Measurements from ENCODE around the gene DRAXIN.

DRAXIN gene

GRCh38 chr1:11695861-11696260 is 4.4 kb downstream of the DRAXIN start:
- TF ChIP-seq CTCF (conservative IDR thresholded peaks at IDR 0.05; ENCODE audit: low read depth, low read length) = no peak
- no peak overlapping the region for H3K4me3 ChIP-seq (ENCODE audit: low read length)
- no peak for DNase-seq (ENCODE audit: low read depth)

DNA sequence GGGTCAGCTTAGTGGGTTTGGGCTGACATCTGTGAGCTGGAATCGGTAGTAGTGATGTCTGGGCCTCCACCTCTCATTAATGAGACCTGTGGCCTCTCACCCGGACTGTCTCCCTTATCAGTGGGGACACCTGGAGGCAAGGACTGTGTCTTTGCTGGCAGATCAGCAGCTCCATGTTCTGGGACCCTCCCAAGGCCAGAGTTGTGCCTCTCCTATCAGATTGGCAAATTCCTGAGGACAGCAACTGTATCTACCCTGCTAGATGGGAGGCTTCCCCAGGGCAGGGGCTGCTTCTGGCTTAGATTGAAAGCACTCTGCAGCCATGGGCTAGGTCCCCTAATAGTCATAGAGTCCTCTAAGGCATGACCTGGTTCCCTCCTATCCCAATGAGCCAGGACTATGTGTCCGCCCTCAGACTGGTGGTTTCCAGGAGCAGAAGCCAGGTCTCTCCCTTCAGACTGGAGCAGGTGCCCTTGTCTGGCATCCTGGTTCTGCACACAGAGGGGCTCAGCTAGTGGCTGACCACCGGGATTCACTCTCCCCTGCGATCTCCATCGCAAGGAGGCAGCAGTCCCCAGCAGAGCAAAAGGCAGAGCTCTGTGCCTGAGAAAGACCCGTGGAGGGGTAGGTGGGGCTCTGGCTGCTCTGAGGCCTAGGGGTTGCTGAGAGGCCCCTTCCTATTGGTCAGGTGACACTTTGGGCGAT is 5.8 kb downstream of the DRAXIN start:
- TF ChIP-seq CTCF (conservative IDR thresholded peaks at IDR 0.05; ENCODE audit: low read depth, low read length) = no peak
- no peak overlapping the region for H3K4me3 ChIP-seq (ENCODE audit: low read length)
- no peak for DNase-seq (ENCODE audit: low read depth)

- DNase-seq (ENCODE audit: low read depth) = no peak
- H3K4me3 ChIP-seq (ENCODE audit: low read length) = no peak overlapping the region
- no peak for TF ChIP-seq CTCF (conservative IDR thresholded peaks at IDR 0.05; ENCODE audit: low read depth, low read length)
These were observed 6.3 kb downstream of the DRAXIN start for GRCh38 chr1:11697893-11698210.

GRCh38 chr1:11700601-11701467 is 9.3 kb downstream of the DRAXIN start:
- H3K4me3 ChIP-seq (ENCODE audit: low read length) = no peak overlapping the region
- DNase-seq (ENCODE audit: low read depth) = no peak
- no peak for TF ChIP-seq CTCF (conservative IDR thresholded peaks at IDR 0.05; ENCODE audit: low read depth, low read length)

DNA sequence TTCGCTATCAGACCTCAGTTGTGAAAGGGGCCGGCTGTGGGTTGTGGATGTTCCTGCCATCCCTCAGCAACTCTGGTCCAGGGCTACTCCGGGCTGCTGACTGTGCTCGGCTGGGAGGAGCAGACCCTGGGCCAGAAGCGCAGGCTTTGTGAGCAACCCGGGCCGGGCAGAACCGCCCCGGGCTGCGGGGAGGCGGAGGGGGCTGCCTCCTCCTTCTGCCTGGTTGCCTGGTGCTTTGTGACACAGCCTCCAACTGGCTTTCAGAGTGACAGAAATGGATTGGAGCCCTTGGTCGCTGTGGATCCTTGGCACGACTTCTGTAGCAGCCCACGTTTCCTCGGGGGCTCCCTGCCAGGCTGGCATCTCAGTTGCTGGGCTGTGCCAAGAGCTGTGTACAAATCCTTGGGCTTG is 10.0 kb downstream of the DRAXIN start:
- TF ChIP-seq CTCF (conservative IDR thresholded peaks at IDR 0.05; ENCODE audit: low read depth, low read length) = no peak
- DNase-seq (ENCODE audit: low read depth) = no peak
- H3K4me3 ChIP-seq (ENCODE audit: low read length) = no peak overlapping the region

- H3K4me3 ChIP-seq (ENCODE audit: low read length) = no peak overlapping the region
- DNase-seq (ENCODE audit: low read depth) = no peak
- no peak for TF ChIP-seq CTCF (conservative IDR thresholded peaks at IDR 0.05; ENCODE audit: low read depth, low read length)
These were observed 10.7 kb downstream of the DRAXIN start for GRCh38 chr1:11701981-11702803.

Data from retinal pigment epithelial cell (primary cell).